Measurements from ENCODE around the gene WDR59.
"Not testable (repeated sequence)": the region's sequence is repeated elsewhere in the genome, so short reads cannot be mapped to it uniquely, and the experiment has no call there.

Gene WDR59, protein sequence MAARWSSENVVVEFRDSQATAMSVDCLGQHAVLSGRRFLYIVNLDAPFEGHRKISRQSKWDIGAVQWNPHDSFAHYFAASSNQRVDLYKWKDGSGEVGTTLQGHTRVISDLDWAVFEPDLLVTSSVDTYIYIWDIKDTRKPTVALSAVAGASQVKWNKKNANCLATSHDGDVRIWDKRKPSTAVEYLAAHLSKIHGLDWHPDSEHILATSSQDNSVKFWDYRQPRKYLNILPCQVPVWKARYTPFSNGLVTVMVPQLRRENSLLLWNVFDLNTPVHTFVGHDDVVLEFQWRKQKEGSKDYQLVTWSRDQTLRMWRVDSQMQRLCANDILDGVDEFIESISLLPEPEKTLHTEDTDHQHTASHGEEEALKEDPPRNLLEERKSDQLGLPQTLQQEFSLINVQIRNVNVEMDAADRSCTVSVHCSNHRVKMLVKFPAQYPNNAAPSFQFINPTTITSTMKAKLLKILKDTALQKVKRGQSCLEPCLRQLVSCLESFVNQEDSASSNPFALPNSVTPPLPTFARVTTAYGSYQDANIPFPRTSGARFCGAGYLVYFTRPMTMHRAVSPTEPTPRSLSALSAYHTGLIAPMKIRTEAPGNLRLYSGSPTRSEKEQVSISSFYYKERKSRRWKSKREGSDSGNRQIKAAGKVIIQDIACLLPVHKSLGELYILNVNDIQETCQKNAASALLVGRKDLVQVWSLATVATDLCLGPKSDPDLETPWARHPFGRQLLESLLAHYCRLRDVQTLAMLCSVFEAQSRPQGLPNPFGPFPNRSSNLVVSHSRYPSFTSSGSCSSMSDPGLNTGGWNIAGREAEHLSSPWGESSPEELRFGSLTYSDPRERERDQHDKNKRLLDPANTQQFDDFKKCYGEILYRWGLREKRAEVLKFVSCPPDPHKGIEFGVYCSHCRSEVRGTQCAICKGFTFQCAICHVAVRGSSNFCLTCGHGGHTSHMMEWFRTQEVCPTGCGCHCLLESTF

DNA sequence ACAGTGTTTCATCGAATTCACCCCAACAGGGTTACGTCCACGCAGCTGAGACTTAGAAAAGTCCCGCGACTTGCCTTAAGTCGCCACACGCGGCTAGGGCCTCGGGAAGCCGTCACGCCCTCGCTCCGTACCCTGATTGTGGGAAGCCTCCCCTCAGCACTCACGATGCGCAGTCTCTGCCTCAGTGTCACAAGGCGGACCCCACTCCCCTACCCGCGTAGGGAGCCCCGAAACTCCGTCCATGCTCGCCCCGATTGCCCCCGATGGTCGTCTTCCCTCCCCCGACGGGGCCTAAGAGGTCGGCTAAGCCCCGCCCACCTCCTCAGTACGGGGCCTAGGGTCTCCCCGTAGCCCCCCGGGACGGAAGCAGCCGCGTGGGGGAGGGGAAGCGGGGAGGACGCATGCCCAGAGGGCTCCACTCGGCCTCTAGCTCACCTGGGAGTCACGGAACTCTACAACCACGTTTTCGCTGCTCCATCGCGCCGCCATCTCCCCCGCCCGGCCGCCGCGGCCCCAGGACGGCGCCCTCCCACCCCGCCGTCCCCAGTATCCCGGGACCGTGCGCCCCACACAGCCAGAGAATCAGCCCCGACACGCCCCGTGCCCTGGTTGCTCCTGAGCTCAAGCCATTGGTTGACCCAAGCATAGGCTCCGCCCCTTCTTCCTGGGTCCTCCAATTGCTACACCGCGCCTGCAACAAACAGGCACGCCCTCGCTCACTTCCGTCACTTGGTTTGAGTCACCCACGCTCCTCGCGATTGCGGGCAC, at the start of gene WDR59:
TSS of gene WDR59 (minus strand) at position 595 of the 768 bp plus-strand sequence. CDS start at position 489, 106 bp downstream.
- H3K4me3 ChIP-seq (ENCODE audit: low read length), result peak within 1 kb of the TSS; percentile 87
- no peak for TF ChIP-seq ZNF274 (IDR thresholded peaks at IDR 0.05; ENCODE audit: low read depth, low read length)

DNA sequence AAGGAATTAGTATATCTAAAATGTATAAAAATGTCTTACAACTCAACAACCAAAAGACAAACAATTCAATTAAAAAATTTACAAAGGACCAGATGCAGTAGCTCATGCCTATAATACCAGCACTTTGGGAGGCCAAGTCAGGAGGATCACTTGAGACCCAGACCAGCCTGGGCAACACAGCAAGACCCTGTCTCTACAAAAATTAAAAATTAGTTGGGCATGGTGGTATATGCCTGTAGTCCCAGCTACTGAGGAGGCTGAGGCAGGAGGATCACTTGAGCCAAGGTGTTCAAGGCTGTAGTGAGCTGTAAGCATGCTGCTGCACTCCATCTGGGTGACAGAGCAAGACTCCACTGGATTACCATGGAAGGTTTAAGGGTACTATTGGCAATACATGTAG, 47.7 kb upstream of the WDR59 start:
- no peak for TF ChIP-seq ZNF274 (IDR thresholded peaks at IDR 0.05; ENCODE audit: low read depth, low read length)
- H3K4me3 ChIP-seq (ENCODE audit: low read length), result no peak overlapping the region

DNA sequence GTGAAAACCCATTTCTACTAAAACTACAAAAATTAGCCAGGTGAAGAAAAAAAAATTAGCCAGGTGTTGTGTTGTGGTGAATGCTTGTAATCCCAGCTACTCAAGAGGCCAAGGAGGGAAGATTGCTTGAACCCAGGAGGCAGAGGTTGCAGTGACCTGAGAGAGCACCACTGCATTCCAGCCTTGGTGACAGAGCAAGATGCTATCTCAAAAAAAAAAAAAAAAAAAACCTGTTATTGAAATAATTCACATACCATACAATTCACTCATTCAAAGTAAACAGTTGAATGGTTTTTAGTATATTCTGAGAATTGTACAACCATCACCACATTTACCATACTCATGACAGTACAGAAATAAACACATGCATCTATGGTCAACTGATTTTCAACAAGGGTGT, 44.9 kb upstream of the WDR59 start:
- no peak overlapping the region for H3K4me3 ChIP-seq (ENCODE audit: low read length)
- TF ChIP-seq ZNF274 (IDR thresholded peaks at IDR 0.05; ENCODE audit: low read depth, low read length), result no peak

DNA sequence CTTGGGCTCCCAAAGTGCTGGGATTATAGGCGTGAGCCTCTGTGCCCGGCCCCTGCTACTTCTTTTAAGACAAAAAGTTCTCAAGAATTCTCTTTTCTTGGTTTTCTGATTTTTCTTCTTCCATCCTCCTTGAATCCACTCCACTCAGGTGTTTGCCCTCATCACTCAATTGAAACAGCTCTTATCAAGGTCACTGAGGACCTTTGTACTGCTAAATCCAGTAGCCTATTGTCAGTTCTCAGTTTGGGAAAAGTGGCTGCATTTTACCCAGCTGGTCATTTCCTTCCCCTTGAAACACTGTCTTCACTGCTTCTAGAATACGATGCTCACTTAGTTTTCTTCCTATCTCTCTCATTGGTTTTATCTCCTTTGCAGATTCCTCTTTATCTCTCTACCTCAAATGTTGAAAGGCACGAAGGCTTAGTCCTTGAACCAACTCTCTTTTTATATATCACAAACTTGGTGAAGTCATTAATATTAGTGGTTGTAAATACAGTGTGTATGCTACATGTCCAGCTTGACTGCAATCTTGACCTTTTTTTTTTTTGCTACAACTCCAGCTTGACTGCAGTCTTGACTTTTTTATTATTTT, 43.7 kb upstream of the WDR59 start:
- H3K4me3 ChIP-seq (ENCODE audit: low read length), result no peak overlapping the region
- no peak for TF ChIP-seq ZNF274 (IDR thresholded peaks at IDR 0.05; ENCODE audit: low read depth, low read length)

DNA sequence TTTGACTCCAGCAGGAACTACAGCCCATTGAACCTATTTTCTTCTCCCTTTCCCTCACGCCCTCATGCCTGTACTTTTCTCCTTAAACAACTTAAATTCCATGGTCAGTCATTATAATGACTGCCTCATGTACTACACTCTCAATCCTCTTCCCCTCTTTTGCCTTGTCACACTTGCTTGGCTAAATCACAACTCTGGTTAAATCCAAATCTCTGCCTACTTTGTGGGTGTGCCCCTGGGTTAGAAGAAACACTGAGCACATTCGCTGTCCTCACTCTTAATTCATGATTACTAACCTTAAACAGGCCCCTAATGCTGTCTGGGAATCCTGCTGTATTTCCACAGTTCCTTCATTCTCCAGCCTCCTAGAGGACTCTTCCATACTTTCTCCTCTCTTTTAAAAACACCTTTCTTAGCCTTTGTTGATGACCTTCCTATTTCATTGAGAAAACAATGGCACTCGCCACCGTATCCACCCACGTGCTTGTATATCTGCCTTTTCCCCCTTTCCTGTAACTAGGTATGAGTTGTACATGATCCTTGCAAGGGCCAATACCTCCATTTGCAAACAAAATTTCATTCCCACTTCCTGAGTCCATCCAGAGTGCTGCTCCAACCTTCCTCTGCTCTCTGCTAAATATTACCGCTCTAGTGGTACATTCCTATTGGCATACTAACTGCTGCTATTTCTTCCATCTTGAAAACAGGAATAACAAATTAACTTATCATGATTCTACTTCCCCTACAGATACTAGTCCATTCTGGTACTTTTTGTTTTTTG, 42.8 kb upstream of the WDR59 start:
- TF ChIP-seq ZNF274 (IDR thresholded peaks at IDR 0.05; ENCODE audit: low read depth, low read length), result no peak
- no peak overlapping the region for H3K4me3 ChIP-seq (ENCODE audit: low read length)

DNA sequence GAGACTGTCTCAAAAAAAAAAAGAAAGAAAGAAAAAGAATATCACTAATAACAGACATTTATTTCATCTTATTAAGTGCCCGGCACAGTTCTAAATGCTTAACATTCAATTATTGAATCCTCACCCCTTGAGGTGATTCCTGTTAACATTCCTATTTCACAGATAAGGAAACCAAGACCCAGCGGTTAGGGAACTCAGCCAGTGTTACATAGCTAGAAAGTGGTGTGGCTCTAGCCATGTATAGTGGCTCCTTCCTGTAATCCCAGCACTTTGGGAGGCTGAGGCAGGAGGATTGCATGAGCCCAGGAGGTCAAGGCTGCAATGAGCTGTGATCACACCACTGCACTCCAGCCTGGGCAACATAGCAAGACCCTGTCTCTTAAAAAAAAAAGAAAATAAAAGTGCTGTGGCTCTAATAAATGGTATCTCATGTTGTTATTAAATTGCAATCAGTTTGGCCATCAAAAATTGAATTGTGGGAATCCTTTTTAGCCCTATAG, 42.0 kb upstream of the WDR59 start:
- no peak for TF ChIP-seq ZNF274 (IDR thresholded peaks at IDR 0.05; ENCODE audit: low read depth, low read length)
- no peak overlapping the region for H3K4me3 ChIP-seq (ENCODE audit: low read length)

DNA sequence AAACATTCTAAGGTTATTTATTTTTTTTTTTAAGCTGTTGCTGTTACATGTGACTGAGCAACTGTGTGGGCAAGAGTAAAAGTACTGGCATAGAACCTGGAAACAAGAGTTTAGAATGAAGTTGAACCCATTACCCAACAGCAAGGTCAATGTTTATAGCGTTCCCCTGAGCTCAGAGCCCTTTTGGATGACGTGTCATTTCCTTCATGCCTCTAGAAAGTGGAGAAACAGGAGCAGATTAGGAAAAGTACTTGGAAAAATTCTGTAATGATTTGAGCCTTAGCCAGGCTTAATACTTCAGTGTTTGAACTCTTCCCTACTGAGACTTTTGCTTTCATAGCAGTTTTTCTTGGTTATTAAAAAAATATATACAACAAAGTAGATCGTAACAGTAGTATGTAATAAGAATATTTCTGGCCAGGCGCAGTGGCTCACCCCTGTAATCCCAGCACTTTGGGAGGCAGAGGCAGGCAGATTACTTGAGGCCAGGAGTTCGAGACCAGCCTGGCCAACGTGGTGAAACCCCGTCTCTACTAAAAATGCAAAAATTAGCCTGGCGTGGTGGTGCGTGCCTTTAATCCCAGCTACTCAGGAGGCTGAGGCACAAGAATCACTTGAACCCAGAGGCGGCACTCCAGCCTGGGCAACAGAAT, 41.4 kb upstream of the WDR59 start:
- not testable (repeated sequence) for H3K4me3 ChIP-seq (ENCODE audit: low read length)

DNA sequence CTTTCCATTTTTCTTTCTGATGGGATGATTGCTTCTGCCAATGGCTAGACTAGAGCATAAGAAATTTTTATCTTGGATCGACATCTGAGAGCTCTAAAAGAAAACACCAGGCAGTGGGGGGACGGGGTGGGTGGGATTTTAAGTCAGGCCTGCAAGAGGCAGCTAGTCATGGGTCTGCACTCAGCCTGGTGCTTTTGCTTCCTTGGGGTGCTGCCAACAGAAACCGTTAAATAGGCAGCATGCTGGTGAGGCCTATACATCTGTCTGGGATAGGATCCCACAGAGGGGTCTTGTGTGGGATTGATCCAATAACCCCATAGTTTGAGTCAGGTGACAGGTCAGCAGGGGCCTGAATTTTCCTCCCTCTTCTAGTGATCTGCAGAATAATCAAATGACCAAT, 40.8 kb upstream of the WDR59 start:
- no peak for TF ChIP-seq ZNF274 (IDR thresholded peaks at IDR 0.05; ENCODE audit: low read depth, low read length)
- no peak overlapping the region for H3K4me3 ChIP-seq (ENCODE audit: low read length)

DNA sequence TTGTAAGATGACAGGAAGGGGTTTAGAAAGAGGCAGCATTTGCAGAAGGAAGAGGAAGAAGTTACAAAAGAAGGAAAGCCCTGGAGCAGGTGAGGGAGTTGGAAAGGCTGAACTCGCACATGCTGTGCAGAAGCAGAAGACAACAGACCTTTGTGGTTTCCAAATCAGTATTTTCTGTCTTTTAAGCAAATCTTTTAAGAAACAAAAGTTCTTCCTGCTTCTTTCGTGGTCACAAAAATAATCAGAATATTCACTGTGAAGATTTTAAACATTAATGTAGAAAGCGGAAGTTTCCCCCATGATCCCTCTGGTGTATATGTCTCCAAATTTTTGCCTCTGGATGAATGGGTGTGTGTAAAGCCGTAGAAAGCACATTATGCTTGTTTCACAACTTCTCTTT, 39.7 kb upstream of the WDR59 start:
- peak overlapping the region; percentile 17; the same call in 1 of the 2 replicates for H3K4me3 ChIP-seq (ENCODE audit: low read length)
- no peak for TF ChIP-seq ZNF274 (IDR thresholded peaks at IDR 0.05; ENCODE audit: low read depth, low read length)

DNA sequence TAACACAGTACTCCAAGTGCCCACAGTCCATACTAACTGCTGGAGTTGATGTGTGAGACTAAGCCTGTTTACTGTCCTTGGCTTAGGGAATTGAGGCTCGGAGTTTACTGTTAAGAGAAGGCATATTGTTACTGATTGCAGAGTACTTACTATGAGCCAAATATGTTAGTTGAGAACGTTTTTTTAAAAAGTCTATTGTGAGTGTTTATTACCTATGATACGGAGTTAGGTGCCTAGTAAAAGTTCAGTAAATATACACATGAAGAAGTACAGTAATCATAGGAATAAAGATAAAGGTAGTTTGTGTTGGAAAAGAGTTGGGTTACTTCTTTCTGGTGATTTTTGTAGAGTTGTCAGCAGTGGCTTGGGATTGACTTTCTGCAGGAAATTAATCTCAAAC, 39.3 kb upstream of the WDR59 start:
- no peak for TF ChIP-seq ZNF274 (IDR thresholded peaks at IDR 0.05; ENCODE audit: low read depth, low read length)
- H3K4me3 ChIP-seq (ENCODE audit: low read length), result peak overlapping the region; percentile 17; the same call in 1 of the 2 replicates

DNA sequence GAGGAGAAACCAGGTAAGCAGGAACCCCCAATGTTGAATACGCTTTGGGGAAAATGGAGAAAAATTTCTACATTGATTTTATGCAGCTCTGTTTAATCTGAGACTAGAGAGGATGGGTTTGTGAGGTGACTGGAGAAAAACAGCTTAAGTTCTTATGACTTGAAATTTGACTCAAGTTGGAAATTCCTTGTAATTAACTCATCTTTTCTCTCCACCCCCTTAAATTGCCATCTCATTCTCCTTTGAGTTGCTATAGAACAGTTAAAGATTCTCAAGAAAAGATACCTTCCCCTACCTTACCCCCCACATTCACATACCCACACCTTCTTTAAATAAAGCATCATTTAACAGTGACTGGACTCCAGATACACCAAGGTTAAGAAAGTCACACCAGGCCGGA, 38.1 kb upstream of the WDR59 start:
- TF ChIP-seq ZNF274 (IDR thresholded peaks at IDR 0.05; ENCODE audit: low read depth, low read length), result no peak
- no peak overlapping the region for H3K4me3 ChIP-seq (ENCODE audit: low read length)

DNA sequence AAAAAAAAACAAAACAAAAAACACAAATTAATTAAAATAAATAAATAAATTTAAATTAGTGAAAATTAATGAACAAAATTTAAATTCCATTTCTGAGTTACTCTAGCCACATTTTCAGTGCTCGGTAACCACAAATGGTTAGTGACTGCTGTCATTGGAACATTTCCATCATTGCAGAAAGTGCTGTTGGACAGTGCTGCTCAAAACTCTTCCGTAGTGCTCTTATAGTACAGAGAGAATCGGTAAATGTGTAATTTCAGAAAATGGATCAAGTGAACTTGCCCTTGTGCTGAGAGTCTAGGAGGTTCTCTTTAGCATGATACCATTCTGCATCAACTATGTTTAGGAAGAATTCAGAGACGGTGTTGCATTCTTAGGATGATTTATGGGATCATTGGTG, 37.6 kb upstream of the WDR59 start:
- no peak for TF ChIP-seq ZNF274 (IDR thresholded peaks at IDR 0.05; ENCODE audit: low read depth, low read length)
- H3K4me3 ChIP-seq (ENCODE audit: low read length), result no peak overlapping the region

Measured in GM08714 (cell line).